Measurements from ENCODE around the gene ITIH2.
"Not testable (repeated sequence)": the region's sequence is repeated elsewhere in the genome, so short reads cannot be mapped to it uniquely, and the experiment has no call there.

DNA sequence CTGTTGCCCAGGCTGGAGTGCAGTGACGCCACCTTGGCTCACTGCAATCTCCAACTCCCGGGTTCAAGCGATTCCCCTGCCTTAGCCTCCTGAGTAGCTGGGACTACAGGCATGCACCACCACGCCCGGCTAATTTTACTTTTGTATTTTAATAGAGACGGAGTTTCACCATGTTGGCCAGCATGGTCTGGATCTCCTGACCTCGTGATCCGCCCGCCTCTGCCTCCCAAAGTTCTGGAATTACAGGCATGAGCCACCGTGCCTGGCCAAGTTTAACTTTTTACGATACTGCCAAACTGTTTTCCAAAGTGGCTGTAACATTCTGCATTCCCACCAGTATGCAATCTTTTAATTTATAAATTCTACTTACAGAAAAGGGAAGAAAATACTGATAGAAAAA lies 46.0 kb upstream of the ITIH2 start:
- TF ChIP-seq YY1 (IDR thresholded peaks at IDR 0.05; ENCODE audit: insufficient read depth, insufficient read length); SUZ12 (IDR thresholded peaks at IDR 0.05; ENCODE audit: extremely low read depth, insufficient read depth, insufficient read length): not testable (repeated sequence)

Measured in NT2/D1 (cell line).